HEK293T (cell line): ENCODE data around the gene HMX1.

Source experiments
- BHLHE40 ChIP-seq: fragments of 450-650 bp; IDR thresholded peaks from 2 replicates; pipeline ENCODE4 v1.6.1; 2016; ENCODE audit warnings: mild to moderate bottlenecking, moderate library complexity, borderline replicate concordance
- FOXK2 ChIP-seq: fragments of 450-650 bp; IDR thresholded peaks from 2 replicates; pipeline ENCODE4 v1.6.1; 2016; ENCODE audit warnings: mild to moderate bottlenecking
- FOXM1 ChIP-seq: fragments of 450-650 bp; IDR thresholded peaks from 2 replicates; pipeline ENCODE4 v1.6.1; 2017; ENCODE audit warnings: mild to moderate bottlenecking, borderline replicate concordance
- HDGF ChIP-seq: fragments of 450-650 bp; IDR thresholded peaks from 2 replicates; pipeline ENCODE4 v1.6.1; 2017; ENCODE audit warnings: antibody characterized with exemption, borderline replicate concordance
- L3MBTL2 ChIP-seq: fragments of 450-650 bp; conservative IDR thresholded peaks from 2 replicates; pipeline ENCODE4 v1.6.1; 2016; ENCODE audit warnings: mild to moderate bottlenecking
- SP1 ChIP-seq: fragments of 450-650 bp; IDR thresholded peaks from 2 replicates; pipeline ENCODE4 v1.6.1; 2017
- TARDBP ChIP-seq: fragments of 450-650 bp; IDR thresholded peaks from 2 replicates; pipeline ENCODE4 v1.6.1; 2016
- ZNF384 ChIP-seq: fragments of 450-650 bp; IDR thresholded peaks from 2 replicates; pipeline ENCODE4 v1.6.1; 2016
- TF ChIP-seq, protein P1 (sequence below): fragments of 450-650 bp; IDR thresholded peaks from 2 replicates; pipeline ENCODE4 v1.6.1; 2016

DNA sequence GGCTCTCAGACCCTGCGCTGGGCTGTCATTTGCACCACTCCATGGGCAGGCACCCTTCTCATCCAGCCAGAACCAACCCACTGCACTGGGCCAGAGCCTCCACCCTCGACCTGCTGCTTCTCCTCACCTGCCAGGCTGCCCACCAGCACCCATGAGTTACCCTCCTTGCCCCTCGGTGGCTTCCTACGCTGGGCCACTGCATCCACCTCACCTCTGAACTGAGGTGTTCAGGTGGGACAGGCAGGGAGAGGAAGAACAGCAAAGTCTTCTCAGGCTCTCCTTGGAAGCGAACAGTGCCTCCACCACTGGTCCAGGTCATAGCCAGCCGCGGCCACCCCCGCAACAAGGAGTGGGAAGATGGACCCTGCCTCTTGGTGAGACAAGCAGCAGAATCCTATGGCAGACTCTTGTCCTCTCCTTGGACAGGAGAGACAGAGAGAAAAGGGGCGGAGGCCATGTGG, 32.4 kb upstream of the HMX1 start:
- TF ChIP-seq HDGF (no peak), FOXK2 (no peak), ZNF384 (no peak), FOXM1 (no peak), TARDBP (no peak), SP1 (no peak), L3MBTL2 (no peak), BHLHE40 (no peak)
- TF ChIP-seq, protein P1, sequence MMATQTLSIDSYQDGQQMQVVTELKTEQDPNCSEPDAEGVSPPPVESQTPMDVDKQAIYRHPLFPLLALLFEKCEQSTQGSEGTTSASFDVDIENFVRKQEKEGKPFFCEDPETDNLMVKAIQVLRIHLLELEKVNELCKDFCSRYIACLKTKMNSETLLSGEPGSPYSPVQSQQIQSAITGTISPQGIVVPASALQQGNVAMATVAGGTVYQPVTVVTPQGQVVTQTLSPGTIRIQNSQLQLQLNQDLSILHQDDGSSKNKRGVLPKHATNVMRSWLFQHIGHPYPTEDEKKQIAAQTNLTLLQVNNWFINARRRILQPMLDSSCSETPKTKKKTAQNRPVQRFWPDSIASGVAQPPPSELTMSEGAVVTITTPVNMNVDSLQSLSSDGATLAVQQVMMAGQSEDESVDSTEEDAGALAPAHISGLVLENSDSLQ, result no peak
